SK-N-SH treated with all-trans-retinoic acid at 6 μM for 48 hours (cell line): ENCODE measurements around the gene CTIF.

Experiments
- ARNTL ChIP-seq: fragments of 450-650 bp; formaldehyde crosslinking; IDR thresholded peaks from 2 replicates; pipeline ENCODE4 v1.5.0; 2020; ENCODE audit warnings: low read depth, mild to moderate bottlenecking, moderate library complexity, borderline replicate concordance
- CREB5 ChIP-seq: fragments of 250-450 bp; sonication (Bioruptor Pico); IDR thresholded peaks from 2 replicates; pipeline ENCODE4 v1.5.1; 2020; ENCODE audit warnings: low read depth, mild to moderate bottlenecking, moderate library complexity
- CSDC2 ChIP-seq: fragments of 250-450 bp; sonication (Bioruptor Pico); IDR thresholded peaks from 2 replicates; pipeline ENCODE4 v1.5.0; 2020; ENCODE audit warnings: mild to moderate bottlenecking, moderate library complexity
- GLIS3 ChIP-seq: fragments of 250-450 bp; sonication (Bioruptor Pico); IDR thresholded peaks from 2 replicates; pipeline ENCODE4 v1.5.0; 2020; ENCODE audit warnings: mild to moderate bottlenecking, moderate library complexity
- PPARA ChIP-seq: fragments of 250-450 bp; sonication (Bioruptor Pico); IDR thresholded peaks from 2 replicates; pipeline ENCODE4 v1.5.0; 2020; ENCODE audit warnings: mild to moderate bottlenecking, borderline replicate concordance
- SNAI2 ChIP-seq: fragments of 250-450 bp; sonication (Bioruptor Pico); IDR thresholded peaks from 2 replicates; pipeline ENCODE4 v1.5.0; 2020; ENCODE audit warnings: mild to moderate bottlenecking, moderate library complexity
- TOX ChIP-seq: fragments of 250-450 bp; sonication (Bioruptor Pico); IDR thresholded peaks from 2 replicates; pipeline ENCODE4 v1.8.0; 2021; ENCODE audit warnings: mild to moderate bottlenecking, moderate library complexity, borderline replicate concordance
- ZC3H10 ChIP-seq: fragments of 250-450 bp; sonication (Bioruptor Pico); IDR thresholded peaks from 2 replicates; pipeline ENCODE4 v1.5.1; 2021; ENCODE audit warnings: mild to moderate bottlenecking, moderate library complexity
- ZFP3 ChIP-seq: fragments of 250-450 bp; sonication (Bioruptor Pico); IDR thresholded peaks from 2 replicates; pipeline ENCODE4 v1.5.0; 2020; ENCODE audit warnings: mild to moderate bottlenecking, moderate library complexity
- ZFP30 ChIP-seq: fragments of 450-650 bp; formaldehyde crosslinking; IDR thresholded peaks from 2 replicates; pipeline ENCODE4 v1.5.0; 2022; ENCODE audit warnings: mild to moderate bottlenecking, moderate library complexity
- ZNF565 ChIP-seq: fragments of 450-650 bp; formaldehyde crosslinking; conservative IDR thresholded peaks from 2 replicates; pipeline ENCODE4 v1.5.0; 2020; ENCODE audit warnings: low read depth, mild to moderate bottlenecking, moderate library complexity
- TF ChIP-seq, protein P1 (sequence below): fragments of 250-450 bp; sonication (Bioruptor Pico); IDR thresholded peaks from 2 replicates; pipeline ENCODE4 v1.8.0; 2020; ENCODE audit warnings: mild to moderate bottlenecking, moderate library complexity, borderline replicate concordance

DNA sequence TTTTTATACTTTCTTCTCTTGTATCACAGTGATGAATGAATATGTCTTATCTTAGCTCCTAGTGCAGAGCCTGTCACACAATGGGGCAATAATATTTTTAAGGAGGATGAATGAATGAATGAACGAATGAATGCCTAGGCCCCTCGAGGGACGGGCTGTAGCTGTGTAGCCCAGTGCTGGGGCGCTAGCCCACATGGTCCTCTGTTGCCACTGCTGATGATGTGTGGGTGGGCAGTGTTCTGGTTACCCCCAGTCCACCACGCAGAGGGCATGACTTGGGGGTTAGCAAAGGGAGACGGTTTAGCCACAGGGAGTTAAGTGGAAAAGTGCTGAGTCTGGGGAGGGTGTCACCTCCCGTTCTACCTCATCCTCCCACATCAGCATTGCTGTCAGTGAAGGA is 277.7 kb downstream of the CTIF start:
- TF ChIP-seq ZNF565 (no peak), CSDC2 (CRISPR knock-in tag) (no peak), GLIS3 (no peak), PPARA (CRISPR knock-in tag) (no peak), SNAI2 (CRISPR knock-in tag) (no peak), ZFP30 (CRISPR knock-in tag) (no peak), CREB5 (CRISPR knock-in tag) (no peak), ZFP3 (CRISPR knock-in tag) (no peak), ZC3H10 (no peak), ARNTL (CRISPR knock-in tag) (no peak), TOX (CRISPR knock-in tag) (no peak)
- TF ChIP-seq, protein P1, sequence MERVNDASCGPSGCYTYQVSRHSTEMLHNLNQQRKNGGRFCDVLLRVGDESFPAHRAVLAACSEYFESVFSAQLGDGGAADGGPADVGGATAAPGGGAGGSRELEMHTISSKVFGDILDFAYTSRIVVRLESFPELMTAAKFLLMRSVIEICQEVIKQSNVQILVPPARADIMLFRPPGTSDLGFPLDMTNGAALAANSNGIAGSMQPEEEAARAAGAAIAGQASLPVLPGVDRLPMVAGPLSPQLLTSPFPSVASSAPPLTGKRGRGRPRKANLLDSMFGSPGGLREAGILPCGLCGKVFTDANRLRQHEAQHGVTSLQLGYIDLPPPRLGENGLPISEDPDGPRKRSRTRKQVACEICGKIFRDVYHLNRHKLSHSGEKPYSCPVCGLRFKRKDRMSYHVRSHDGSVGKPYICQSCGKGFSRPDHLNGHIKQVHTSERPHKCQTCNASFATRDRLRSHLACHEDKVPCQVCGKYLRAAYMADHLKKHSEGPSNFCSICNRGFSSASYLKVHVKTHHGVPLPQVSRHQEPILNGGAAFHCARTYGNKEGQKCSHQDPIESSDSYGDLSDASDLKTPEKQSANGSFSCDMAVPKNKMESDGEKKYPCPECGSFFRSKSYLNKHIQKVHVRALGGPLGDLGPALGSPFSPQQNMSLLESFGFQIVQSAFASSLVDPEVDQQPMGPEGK (CRISPR knock-in tag), result no peak
